Stimulated activated CD8-positive, alpha-beta memory T cell treated with anti-CD3 and anti-CD28 coated beads, Interleukin-15, amount 100 ng/mL, for 24 hours (primary cell): ENCODE data around the gene ASXL2.

Source experiments
- DNase-seq: peaks from one replicate; pipeline ENCODE4 v3.0.0-alpha.2; 2020; ENCODE audit warnings: low read depth

Gene ASXL2

GRCh38 chr2:25797620-25798488, 80.4 kb downstream of the ASXL2 start:
- no peak for DNase-seq

- no peak for DNase-seq
Observed at GRCh38 chr2:25794544-25795276, 83.6 kb downstream of the ASXL2 start.

GRCh38 chr2:25790074-25790790, 88.1 kb downstream of the ASXL2 start:
- DNase-seq: no peak

- no peak for DNase-seq
Observed at GRCh38 chr2:25788457-25788856, 89.8 kb downstream of the ASXL2 start.

GRCh38 chr2:25787020-25787419, 91.3 kb downstream of the ASXL2 start:
- no peak for DNase-seq

- no peak for DNase-seq
Observed at GRCh38 chr2:25784404-25784803, 93.9 kb downstream of the ASXL2 start.

GRCh38 chr2:25777077-25777476, 101.2 kb downstream of the ASXL2 start:
- no peak for DNase-seq

- DNase-seq: no peak
Observed at GRCh38 chr2:25772078-25772477, 106.2 kb downstream of the ASXL2 start.

- no peak for DNase-seq
Observed at GRCh38 chr2:25763575-25763974, 114.7 kb downstream of the ASXL2 start.

GRCh38 chr2:25760297-25760696, 118.0 kb downstream of the ASXL2 start:
- no peak for DNase-seq

- no peak for DNase-seq
Observed at GRCh38 chr2:25758348-25758747, 119.9 kb downstream of the ASXL2 start.

- no peak for DNase-seq
Observed at GRCh38 chr2:25757906-25758305, 120.4 kb downstream of the ASXL2 start.

- DNase-seq: no peak
Observed at GRCh38 chr2:25756536-25756935, 121.8 kb downstream of the ASXL2 start.

GRCh38 chr2:25749676-25750075, 128.6 kb downstream of the ASXL2 start:
- no peak for DNase-seq

- DNase-seq: no peak
Observed at GRCh38 chr2:25744055-25744454, 134.2 kb downstream of the ASXL2 start.

- DNase-seq: no peak
Observed at GRCh38 chr2:25743132-25743830, 135.0 kb downstream of the ASXL2 start.

- no peak for DNase-seq
Observed at GRCh38 chr2:25742501-25742900, 135.8 kb downstream of the ASXL2 start.

GRCh38 chr2:25740810-25741381, 137.4 kb downstream of the ASXL2 start:
- no peak for DNase-seq

- no peak for DNase-seq
Observed at GRCh38 chr2:25738383-25739343, 139.6 kb downstream of the ASXL2 start.

GRCh38 chr2:25736899-25737515, 141.3 kb downstream of the ASXL2 start:
- no peak for DNase-seq
